ENCODE data around the gene MAGI2.
"Not testable (repeated sequence)": the region's sequence is repeated elsewhere in the genome, so short reads cannot be mapped to it uniquely, and the experiment has no call there.

MAGI2 gene

DNA sequence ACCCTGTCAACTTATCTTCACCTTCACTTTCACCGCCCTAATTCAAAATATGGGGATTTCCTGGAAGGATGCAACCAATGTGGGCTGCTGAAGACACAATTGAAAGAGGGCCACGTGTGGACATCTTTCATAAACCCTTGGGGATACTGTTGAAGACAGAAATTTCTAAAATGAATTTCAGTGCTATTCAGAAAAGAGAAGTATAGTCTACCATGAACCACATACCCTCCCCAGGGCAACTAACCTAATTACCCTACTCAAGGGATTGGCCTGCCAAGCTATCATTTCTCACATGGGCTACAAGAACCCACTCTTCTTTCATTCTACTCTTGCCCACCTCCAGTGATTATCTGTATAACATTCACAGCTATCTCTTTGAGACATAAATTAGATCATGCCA is 1428.9 kb downstream of the MAGI2 start:
- no peak for DNase-seq (ENCODE audit: low spot score)

DNA sequence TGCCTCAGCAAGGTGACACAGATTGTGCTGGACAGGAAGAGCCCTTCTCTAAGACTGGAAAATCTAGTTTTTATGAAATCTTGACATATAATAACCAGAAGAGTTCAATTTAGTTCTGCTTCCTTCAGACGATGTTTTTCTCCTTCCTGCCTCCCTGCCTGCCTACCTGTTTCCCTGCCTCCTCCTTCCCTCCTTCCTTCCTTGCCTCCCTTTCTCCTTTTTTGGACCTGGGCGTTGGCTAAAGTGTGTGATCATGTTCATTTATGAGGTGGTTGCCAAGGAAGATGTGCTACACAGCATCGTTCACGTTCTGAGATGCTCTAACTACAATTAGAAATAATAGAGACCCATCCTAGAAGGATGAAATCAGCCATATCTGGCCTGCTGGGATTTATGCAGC is 1430.3 kb downstream of the MAGI2 start:
- DNase-seq (ENCODE audit: low spot score) = no peak

DNA sequence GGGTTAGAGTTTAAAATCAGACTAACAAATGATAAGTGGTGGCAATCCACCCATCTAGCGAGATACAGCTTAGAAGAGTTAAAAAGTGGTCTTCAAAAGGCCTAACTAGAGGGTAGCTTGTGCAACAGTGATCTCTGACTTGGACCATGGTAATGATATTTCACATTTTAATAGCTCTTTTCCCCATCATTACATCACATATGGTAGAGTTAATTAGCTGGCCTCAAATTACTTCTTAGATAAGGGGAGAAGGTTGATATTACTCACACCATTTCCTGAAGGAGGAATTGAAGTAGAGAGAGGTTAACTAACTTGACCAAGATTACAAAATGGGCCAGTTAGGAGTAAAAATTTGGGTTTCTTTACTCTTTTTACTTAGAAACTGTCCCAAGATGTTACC is 1431.3 kb downstream of the MAGI2 start:
- no peak for DNase-seq (ENCODE audit: low spot score)

DNA sequence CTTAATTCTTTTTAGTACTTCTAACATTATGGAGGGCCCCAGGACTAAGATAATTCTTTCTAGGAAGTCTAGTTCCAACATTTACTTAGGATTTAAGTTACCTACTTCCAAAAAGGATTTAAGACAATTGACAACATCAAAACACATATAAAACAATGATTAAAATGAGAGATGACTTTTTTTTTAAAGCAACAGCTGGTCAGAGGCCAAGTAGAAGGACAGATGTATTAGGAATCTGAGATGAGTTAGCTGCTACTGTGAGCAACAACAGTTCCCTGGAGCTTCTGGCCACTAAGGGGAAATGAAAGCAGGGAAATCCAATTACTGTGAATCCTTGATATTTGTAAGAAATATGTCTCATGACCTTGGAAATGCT is 1432.6 kb downstream of the MAGI2 start:
- DNase-seq (ENCODE audit: low spot score) = peak; percentile 19

DNA sequence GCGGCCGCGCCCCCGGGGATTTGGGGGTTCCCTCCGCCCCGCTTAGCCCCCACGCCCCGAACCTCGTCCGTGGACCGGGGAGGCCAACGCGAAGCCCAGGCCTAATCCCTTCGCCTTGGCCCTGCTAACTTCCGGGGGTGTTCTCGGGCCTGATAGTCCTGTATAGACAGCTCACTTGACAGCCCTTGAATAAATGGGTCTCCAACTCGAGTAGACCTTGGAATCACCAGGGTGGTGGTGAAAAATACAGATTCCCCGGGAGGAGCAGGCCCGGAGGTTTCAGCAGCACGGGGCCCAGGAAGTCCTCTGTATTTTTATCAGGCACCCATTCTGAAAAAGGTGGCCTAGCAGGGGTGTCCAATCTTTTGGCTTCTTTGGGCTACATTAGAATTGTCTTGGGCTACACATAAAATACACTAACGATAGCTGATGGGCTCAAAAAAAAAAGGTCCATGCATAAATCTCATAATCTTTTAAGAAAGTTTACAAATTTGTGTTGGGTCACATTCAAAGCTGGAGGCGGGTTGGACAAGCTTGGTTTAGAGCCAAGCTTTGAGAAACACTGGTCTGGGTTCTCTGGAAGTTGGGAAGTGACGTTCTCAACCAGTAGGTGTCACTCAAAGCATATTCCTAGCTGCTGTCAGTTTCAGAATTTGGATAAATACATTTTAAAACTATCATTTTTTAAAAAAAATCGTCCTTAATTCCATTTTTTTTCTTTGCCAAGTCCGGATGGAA is 1433.2 kb downstream of the MAGI2 start:
- peak; percentile 86 for DNase-seq (ENCODE audit: low spot score)

DNA sequence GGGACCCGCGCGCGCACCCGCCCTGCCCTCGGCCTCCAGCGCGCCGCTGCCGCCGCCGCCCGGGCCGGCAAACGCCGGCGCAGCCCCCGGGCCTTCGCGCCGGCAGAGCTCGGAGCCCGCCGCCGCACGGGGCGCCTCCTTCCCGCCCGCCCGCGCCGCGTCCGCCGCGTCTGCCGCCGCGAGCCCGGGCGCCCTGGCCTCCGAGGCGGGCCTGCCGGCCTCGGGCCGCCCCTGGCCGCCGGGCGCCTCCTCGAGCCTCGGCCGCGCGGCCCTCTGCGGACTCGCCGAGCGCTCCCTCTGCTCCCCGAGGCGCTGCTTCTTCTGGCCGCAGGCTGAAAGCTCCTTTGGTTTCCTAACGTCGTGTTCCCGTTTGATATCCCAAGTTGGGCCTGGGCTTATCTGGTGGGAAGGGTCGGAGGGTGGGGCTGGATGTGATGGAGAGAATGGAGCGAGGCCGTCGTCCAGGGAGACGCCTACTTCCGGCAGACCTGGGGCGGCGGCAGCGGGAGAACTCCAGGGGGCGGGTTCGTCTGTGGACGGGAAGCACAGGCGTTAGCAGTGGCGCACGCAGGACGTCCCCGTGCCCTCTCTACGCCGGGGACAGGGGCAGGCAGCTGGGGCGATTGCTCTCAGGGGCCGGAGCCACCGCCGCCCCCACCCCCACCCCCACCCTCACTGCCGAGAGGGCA is 1433.9 kb downstream of the MAGI2 start:
- DNase-seq (ENCODE audit: low spot score) = peak; percentile 89

DNA sequence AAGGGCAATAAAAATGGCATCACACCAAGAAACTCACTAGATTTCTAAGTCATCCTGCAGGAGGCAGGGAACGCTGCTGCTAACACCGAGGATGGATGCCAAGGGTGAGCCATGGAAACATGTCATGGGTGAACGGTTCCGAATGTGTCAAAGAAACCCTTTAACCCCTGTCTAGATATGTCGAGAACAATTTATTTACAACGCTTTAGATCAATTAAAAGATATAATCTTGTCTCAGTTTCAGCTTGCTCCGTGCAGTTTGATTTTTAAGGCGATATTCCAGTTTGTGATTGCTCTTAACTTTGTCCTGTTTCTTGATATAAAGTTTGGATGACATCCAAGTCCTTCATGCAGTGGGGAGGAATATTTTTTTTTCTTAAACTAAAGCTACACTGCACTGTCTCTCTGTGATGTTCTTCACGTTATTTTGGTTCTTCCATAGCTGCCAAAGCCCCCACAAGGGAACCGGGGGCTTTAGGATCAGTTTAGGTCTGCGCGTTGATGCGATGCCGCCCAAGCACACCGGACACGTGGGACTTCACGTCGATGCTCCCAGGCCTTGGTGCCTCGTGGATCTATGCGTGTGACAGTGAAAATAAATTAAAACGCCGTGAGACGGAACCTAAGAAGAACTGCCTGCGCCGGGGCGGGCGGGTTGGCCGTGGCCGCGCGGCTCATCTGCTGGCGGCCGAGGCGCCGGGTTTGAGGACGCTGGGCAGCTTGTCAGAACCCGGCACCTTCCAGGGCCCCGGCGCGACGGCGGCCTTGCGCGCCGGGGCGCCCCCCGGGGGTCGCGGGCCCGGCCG is 1434.6 kb downstream of the MAGI2 start:
- DNase-seq (ENCODE audit: low spot score) = peak; percentile 71

DNA sequence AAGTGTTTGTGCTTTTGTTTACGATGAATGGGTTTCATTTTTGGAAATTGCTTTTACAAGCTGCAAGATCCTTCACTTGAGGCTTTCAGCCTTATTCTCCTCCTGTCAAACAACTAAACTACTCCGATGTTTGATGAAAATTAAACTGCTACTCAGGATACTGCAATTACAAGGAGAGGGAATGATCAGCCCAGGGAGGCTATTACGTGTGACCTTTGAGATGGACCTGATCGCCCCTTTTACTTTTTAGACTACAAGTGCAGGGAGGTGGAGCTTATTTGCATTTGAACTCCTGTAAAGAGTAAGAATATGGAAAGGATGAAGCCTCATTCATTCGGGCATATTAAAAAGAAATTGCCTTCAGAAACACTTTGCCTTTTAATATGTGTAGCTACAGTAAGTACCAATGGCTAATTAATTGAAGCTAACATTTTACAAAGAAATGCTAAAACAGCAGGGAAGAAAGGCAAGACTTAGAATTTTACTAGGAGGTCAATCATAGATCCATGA is 1435.8 kb downstream of the MAGI2 start:
- DNase-seq (ENCODE audit: low spot score) = no peak

DNA sequence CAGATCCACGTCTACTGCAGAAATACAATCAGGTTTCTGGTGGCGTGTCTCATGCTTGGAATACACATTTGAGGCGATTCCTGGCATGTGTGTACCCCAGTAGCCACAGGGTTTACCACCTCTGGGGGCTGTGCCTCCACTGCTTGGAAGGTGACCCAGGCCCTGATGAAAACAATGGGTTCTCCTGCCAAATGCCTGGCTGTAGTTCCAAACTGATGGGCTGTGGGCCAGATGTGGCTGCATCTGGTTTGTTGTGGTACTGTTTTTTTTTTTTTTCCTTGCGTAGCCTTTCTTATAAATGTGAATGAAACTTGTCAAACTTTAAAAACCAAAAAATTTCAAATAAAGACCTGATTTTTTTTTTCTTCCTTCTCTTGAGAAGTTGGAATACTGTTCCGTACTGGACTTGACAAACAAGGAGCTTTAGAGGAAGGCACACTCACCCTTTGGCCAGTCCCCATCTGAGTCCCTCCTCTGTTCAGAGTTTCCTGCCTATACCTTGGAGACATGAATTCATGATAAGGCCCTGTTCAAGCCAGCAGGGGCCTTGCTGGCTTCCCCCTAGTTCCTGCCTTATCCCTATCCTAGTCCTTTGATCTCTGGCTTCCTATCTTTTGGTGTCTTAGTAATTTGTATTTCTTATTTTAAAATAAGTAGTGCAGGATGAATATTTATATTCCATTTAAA is 1437.8 kb downstream of the MAGI2 start:
- DNase-seq (ENCODE audit: low spot score) = no peak

DNA sequence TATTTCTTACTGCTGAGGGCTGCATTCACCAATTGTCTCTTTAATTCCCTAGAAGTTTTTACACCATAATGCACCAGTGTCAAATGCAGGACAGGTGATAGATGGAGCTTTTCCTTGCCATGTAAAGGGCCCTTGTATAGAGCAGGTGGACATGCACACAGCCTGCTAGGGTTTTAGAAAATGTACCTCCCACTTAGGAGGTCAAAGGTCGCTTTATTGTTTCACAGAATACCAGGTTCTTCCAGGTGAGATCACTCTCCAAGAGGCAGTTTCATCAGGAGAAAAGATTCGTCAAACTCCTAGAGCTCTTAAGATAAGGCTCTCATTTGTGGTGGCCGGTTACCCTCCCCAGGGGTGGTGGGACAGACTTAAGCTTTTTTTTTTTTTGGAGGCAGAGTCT is 1439.1 kb downstream of the MAGI2 start:
- no peak for DNase-seq (ENCODE audit: low spot score)

DNA sequence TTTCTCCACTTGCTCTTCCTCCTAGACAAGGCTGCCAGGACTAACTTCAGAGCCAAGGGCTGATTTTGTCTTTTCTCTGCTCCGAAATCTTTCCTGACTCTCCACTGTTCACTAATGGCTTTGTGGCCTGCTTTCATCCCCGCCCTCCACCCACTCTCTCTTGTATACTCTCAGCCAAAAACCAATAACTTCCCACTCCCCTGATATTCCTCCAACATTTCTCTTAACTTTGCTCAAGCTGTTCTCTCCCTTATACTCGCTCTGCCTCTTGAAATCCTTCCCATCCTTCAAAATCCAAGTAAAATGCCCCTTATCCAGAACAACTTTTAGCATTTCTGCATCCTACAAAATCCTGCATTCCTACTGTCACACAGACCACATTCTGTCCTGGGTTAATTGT is 1440.1 kb downstream of the MAGI2 start:
- no peak for DNase-seq (ENCODE audit: low spot score)

DNA sequence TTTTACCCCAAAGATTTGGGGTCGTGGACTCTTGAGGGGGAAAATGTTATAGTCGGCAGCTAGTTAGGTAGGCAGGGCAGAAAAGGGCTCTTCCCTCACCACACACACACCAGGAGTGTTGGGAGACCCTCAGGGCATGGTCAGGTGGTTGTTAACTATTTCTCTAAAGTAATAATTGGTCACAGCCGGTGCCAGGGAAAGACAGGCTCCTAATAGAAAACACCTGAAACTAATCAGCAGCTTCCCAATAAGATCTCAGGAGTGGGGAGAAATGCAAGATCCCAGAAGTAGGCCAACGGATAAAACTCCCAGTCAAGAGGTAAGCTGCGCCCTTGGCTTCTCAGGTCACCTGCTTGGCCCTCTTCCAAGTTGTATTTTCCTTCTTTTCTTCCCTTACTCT is 1441.8 kb downstream of the MAGI2 start:
- no peak for DNase-seq (ENCODE audit: low spot score)

DNA sequence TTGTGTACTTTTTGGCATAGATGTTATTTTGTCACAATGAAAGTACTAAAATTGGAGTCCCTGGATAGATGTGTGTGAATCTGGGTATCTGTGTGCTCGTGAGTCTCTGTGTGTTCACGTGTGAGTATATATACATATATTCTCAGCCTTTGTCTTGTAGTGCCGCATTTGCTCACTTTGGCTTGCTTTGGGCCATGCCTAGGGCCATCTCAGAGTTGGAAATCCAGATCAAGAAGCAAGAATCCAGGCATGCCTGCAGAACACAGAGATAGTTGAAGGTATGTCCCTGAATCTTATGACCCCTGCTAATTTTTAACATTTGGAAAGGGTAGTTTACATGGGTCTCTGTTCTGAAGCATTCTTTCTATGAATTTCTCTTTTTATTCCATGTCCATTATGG is 1446.2 kb downstream of the MAGI2 start:
- DNase-seq (ENCODE audit: low spot score) = no peak

DNA sequence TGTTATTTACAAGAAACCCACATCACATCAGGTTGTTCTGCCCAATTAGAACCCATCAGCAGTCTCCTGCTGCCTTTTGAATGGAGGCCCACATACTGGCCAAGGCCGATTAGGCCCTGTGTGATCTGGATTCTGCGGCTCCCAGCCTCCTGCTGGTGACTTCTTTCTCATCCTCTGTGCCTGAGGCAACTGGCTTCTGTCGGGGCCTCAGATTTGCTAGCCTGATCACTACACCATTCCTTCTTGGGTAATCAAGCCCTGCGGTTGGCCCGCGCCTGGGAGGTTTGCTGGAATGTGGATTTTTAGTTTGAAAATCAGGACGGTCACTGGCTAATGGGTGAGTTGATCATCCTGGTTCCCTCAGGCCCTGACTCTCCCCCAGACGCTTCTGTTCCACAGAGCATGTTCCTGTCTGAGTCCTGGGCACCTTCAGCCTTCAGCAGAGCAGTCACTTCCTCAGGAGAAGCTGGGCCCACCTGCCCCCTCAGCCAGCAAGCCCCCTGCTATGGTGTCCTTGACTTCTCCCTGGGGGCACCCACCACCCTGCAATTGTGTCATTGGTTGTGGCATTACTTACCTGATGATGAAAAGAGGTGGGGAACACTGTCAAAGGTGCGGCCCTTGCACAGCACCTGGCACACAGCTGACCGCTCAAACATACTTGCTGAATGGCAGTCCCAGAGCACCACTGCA is 1447.3 kb downstream of the MAGI2 start:
- no peak for DNase-seq (ENCODE audit: low spot score)

DNA sequence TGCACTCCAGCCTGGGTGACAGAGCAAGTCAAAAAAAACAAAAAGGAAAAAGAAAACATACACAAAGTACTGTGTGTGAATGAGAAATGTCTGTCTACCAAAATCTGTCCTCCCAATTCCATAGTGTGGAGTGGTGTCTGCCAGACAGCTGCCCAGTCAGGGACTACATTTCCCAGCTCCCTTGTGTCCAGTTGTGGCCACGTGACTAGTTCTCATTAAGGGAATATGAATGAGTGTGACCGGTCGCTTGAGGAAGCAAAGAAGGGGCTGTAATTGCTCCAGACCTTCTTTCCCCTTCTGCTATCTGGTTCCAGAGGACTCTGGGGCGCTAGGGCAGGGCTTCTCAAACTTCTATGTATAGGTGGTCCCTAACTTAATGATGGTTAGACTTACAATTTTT is 1450.8 kb downstream of the MAGI2 start:
- DNase-seq (ENCODE audit: low spot score) = no peak

DNA sequence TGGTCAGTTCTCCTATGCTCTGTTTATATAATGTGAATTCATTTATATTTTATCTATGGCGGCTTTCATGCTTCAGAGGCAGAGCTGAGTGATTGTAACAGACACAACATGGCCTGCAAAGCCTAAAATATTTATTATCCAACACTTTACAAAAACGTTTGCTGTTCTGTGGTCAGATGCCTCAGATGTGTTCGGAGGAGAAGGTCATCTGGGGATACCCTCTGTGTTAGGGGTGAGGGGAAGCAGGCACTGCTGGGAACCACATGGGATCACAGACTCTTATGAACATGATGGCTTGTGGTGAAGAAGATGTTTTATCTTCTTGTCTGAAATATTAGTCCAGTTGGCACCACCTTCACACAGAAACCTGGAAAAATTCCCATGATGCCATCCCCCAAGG is 1451.4 kb downstream of the MAGI2 start:
- no peak for DNase-seq (ENCODE audit: low spot score)

DNA sequence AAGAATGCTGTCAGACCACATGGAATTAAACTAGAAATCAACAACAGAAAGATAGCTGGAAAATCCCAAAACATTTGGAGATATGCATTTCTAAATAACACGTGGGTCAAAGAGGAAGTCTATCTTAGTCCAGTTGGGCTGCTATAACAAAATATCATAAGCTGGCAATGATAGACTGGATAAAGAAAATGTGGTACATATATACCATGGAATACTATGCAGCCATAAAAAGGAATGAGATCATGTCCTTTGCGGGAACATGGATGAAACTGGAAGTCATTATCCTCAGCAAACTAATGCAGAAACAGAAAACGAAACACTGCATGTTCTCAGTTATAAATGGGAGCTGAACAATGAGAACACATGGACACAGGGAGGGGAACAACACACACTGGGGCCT is 1454.3 kb downstream of the MAGI2 start:
- DNase-seq (ENCODE audit: low spot score) = not testable (repeated sequence)

DNA sequence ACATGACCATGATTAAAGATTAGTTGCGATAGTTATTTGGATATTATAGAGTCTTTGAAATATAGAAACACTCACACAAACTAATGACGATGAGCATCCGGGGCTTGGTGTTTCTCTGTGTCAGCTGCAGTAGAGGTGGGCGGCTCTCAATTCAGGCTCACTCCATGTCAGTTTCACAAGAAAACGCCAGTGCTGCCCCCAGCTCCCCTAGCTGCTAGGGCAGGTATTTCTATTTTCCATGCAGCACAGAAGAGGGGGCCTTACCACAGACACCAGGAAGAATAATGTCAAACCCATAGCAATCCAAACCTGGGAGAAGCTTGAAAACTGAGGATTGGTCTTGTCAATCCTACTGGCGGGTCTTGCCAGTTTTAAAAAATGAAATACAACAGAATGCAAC is 1457.8 kb downstream of the MAGI2 start:
- no peak for DNase-seq (ENCODE audit: low spot score)

DNA sequence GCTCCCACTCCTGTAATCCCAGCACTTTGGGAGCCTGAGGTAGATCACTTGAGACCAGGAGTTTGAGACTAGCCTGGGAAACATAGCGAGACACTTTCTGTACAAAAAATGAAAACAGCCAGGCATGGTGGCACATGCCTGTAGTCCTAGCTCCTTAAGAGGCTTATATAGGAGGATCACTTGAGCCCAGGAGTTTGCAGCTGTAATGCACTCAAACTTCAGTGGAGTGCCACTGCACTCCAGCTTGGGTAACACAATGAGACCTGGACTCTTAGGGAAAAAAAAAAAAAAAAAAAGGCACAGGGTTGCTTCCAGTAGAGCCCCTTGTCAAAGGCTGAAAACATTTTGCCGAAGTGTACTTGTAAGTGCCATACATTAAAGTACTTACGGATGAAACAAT is 1459.6 kb downstream of the MAGI2 start:
- DNase-seq (ENCODE audit: low spot score) = no peak

DNA sequence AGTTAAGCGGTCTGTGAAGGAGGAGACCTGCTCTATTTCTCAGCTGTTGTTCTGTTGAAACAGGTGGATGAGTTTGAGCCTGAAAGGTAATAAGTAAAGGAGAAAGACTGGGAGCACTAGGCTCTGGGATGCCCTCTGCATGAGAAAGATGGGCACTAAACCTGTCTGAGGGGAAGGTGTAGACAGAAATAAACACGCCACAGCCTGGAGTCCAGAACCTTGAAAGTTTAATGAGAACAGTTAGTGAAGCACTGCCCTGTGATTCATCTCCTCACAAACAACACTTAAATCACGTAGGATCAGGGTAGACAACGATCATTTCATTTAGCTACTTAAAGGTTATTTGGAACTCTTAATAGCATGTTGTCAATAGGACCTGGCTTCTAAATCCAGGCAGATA is 1461.8 kb downstream of the MAGI2 start:
- DNase-seq (ENCODE audit: low spot score) = no peak

DNA sequence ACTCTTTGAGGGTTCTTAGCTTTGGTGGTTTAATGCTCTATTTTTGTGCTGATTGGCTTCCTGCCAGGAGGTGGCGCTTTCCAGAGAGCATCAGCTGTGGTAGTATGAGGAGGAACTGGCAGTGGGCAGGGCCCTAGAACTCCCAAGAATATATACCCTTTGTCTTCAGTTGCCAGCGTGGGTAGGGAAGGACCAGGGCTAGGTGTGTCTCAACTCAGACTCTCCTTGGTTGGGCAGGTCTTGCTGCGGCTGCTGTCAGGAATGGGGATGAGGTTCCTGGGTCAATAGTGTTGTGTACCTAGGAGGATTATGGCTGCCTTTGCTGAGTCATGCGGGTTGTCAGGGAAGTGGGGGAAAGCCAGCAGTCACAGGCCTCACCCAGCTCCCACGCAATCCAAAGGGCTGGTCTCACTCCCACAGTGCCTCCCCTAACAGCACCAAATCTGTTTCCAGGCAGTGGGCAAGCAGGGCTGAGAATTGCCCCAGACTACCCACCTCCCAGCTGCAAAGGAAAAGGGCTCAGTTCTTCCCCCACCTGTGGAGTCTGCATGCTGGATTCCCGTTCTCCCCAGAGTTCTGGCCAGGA is 1463.4 kb downstream of the MAGI2 start:
- DNase-seq (ENCODE audit: low spot score) = no peak
